Stimulated activated CD4-positive, alpha-beta T cell treated with anti-CD3 and anti-CD28 coated beads, Interleukin-2, amount 100 ng/mL, for 24 hours (primary cell): ENCODE results near the gene ANGPTL4.

Experiments
- DNase-seq, 2 donors: peaks; one replicate each; pipeline ENCODE4 v3.0.0-alpha.2; 2020

Gene ANGPTL4

DNA sequence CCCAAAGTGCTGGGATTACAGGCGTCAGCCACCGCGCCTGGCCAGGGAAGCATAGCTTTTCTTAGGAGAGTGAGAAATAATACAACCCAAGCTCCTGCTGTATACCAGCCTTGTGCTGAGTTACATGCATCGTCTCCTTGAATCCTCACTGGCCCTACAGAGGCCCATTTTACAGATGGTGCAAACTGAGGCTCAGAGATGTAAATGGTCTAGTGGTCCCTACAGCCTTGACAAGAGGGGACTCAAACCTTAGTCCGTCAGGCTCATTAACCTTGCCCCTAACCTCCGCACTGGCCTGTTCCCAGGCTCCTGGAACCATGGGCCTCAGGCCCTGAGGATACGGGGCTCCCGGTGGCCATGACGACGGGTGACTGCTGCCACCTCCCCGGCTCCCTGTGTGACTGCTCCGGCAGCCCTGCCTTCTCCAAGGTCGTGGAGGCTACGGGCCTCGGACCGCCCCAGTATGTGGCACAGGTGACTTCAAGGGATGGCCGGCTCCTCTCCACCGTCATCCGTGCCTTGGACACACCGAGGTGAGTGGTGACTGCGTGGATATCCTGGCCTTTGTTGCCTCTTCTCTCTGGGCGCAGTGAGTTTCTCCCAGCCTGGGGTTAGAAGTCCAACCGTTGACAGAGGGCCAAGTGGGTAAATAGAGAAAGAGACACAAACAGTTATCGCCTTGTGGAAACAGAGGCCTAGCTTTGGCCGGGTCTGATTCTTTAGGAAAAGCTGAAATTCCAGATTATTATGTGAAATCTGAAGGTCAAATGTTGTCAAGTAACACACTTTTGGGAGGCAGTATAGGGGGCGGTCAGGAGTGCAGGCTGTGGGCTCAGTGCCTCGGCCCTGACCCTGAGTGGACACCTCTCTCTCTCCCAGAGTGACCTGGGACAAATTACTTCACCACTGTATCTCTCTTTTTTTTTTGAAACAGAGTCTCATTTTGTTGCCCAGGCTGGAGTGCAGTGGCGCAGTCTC is 57.8 kb downstream of the ANGPTL4 start:
- DNase-seq, result no peak

- DNase-seq, result no peak
These were observed 59.9 kb downstream of the ANGPTL4 start for GRCh38 chr19:8423817-8424223.
